ENCODE measurements around the gene CHCT1.

Gene CHCT1

GRCh38 chr17:60439501-60439900 is 17.2 kb downstream of the CHCT1 start:
- in situ Hi-C loops (cut with HindIII; ENCODE audit: low sequenced_read_pairs), result no loop called here

- in situ Hi-C loops (cut with HindIII; ENCODE audit: low sequenced_read_pairs), result no loop called here
Observed at GRCh38 chr17:60442271-60443173, 20.2 kb downstream of the CHCT1 start.

GRCh38 chr17:60443713-60444112 is 21.4 kb downstream of the CHCT1 start:
- in situ Hi-C loops (cut with HindIII; ENCODE audit: low sequenced_read_pairs), result no loop called here

GRCh38 chr17:60445144-60445543 is 22.9 kb downstream of the CHCT1 start:
- in situ Hi-C loops (cut with HindIII; ENCODE audit: low sequenced_read_pairs), result no loop called here

DNA sequence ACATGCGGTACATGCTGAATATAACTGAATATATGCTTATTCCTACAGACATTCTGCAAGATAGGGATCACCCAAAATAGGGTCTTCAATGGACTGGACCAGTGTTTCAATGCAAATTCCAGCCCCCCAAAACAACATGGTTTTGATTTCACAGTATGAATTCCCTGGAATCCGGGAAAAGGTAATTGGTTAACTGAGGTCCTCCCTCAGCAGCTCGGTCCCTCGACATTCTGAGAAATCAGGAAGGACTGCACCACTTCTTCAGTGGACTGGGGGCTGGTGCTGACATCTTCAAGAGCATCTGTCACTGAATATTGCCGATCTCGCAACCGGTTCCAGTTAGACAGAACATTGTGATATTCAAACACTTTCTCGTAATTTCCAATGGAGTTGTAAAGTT is 25.1 kb downstream of the CHCT1 start:
- in situ Hi-C loops (cut with HindIII; ENCODE audit: low sequenced_read_pairs), result no loop called here

- in situ Hi-C loops (cut with HindIII; ENCODE audit: low sequenced_read_pairs), result no loop called here
Observed at GRCh38 chr17:60451071-60451470, 28.8 kb downstream of the CHCT1 start.

DNA sequence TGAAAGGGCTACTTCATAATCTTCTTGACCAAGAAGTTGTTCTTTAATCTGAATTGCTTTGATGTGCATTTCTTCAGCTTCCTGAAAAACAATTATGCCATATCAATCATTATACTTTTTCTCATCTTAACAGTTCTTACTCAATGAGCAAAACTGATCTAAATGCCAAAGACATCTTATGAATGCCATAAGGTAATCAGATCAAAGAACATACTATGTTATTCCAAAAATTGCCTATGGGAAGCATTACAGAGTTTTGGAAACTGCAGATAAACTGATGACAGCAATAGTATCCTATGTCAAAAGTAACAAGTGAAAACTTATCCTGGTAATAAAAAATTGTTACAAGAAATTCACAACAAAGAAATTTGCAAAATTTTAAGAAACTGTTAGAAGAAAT is 29.7 kb downstream of the CHCT1 start:
- in situ Hi-C loops (cut with HindIII; ENCODE audit: low sequenced_read_pairs), result no loop called here

GRCh38 chr17:60455378-60455777 is 33.1 kb downstream of the CHCT1 start:
- in situ Hi-C loops (cut with HindIII; ENCODE audit: low sequenced_read_pairs), result no loop called here

DNA sequence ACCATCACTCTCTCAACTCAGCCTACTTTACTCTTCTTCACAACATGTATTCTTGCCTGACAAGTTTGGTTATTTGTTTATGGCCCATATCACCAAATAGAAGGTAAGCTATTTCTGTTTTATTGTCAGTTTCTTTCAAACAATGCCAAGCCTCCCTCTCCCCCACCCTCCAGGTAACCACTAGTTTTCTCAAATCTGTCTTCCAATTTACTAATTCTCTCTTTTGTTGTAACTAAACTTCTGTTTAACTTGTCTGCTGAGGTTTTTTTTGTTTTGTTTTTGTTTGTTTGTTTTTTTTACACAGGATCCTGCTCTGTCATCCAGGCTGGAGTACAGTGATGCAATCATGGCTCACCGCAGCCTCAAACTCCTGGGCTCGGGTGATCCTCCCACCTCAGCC is 34.9 kb downstream of the CHCT1 start:
- in situ Hi-C loops (cut with HindIII; ENCODE audit: low sequenced_read_pairs), result no loop called here

DNA sequence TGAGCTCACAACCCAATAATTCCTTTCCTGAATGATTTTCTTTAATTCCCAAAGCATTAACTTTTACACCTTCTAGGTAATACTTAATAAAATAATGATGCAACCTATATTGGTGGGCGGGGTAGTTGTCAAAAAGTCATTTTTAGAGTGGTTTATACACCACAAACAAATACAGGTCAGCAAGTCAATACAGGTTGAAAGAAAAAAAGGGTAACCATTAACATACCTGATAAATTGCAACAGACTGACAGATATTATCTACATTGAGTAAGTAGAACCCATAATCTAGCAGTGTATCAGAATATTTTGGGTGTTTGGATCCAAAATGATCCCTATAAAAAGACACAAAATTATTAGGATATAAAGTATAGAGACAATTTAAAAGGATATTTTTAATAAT is 39.3 kb downstream of the CHCT1 start:
- in situ Hi-C loops (cut with HindIII; ENCODE audit: low sequenced_read_pairs), result no loop called here

DNA sequence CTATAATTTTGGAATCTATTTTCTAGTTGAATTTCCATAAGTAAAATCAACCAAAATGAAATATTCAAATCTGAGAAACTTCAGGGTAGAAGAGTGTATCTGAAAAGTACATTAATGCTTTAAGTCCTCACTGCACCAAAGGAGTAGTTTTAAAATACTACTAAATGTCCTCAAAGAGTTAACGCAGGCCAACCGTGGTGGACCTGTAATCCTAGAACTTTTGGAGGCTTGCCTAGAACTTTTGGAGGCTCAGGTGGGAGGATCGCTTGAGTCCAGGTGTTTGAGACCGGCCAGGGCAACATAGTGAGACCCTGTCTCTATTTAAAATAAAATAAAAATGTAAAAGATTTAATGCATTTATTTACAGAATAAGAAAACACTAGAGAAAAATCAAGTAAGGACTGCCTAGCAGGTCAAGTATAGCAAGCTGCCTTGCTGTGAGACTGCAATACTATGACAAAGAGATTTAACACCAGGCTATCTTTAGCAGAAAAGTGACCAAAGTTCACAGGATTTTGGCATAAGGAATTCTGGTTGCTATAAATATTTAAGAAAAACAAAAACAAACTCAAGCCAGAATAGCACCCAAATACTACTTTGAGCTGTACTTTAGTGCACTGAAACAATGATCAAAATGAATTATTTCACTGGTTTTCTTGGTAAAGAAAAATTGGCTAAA is 41.0 kb downstream of the CHCT1 start:
- in situ Hi-C loops (cut with HindIII; ENCODE audit: low sequenced_read_pairs), result no loop called here

- in situ Hi-C loops (cut with HindIII; ENCODE audit: low sequenced_read_pairs), result no loop called here
Observed at GRCh38 chr17:60464343-60464742, 42.1 kb downstream of the CHCT1 start.

DNA sequence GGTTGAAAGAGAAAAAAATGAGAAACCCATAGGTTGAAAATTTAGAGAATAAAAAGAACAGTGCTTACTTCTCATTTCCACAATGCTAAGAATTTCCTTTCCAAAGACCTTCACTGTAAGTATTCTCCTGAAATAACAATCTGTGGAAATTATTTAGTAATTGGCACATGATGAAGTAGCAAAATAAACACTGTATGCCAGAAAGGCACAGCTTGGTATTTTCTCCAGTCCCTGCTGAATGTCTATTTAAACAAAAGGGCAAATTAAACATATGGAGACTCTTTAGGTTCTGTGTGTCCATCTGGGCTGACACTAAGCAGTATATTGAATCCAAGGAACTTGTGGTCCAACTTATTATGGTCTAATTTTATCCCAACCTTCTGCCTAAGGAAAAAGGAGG is 46.1 kb downstream of the CHCT1 start:
- in situ Hi-C loops (cut with HindIII; ENCODE audit: low sequenced_read_pairs), result no loop called here

- in situ Hi-C loops (cut with HindIII; ENCODE audit: low sequenced_read_pairs), result no loop called here
Observed at GRCh38 chr17:60471451-60471850, 49.2 kb downstream of the CHCT1 start.

- in situ Hi-C loops (cut with HindIII; ENCODE audit: low sequenced_read_pairs), result no loop called here
Observed at GRCh38 chr17:60472449-60472848, 50.2 kb downstream of the CHCT1 start.

DNA sequence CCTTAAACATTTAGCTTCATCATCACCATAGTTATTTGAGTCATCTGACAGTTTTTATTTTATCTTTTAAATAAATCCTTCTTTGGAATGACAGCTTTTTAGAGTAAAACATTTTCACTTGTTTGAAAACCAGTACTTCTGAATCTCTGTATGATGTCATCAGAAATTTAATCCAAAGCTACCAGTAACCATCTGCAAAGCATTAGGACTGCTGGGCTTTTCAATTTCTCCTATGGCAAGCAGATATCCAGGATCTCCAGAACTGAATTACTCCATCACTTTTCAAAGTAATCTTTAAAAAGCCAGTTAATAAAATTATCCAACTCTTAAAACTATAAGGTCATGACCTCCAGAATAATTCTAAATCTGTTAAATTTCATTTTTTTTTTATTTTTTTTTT is 51.5 kb downstream of the CHCT1 start:
- in situ Hi-C loops (cut with HindIII; ENCODE audit: low sequenced_read_pairs), result no loop called here
